Stimulated activated CD4-positive, alpha-beta T cell treated with anti-CD3 and anti-CD28 coated beads, Interleukin-15, amount 100 ng/mL, for 24 hours (primary cell): ENCODE measurements around the gene LMBRD1.
A peak's percentile ranks its signal among the peaks of the same experiment; 100 is the strongest.
"Not testable (repeated sequence)": the region's sequence is repeated elsewhere in the genome, so short reads cannot be mapped to it uniquely, and the experiment has no call there.

Source experiments
- DNase-seq: peaks from one replicate; pipeline ENCODE4 v3.0.0-alpha.2; 2020

LMBRD1 gene

GRCh38 chr6:69796642-69797390, at the start of gene LMBRD1:
Gene LMBRD1, minus strand, starts transcription at chr6:69797010. Its CDS starts 129 bp downstream, at chr6:69796881.
- peak; percentile 98 for DNase-seq

DNA sequence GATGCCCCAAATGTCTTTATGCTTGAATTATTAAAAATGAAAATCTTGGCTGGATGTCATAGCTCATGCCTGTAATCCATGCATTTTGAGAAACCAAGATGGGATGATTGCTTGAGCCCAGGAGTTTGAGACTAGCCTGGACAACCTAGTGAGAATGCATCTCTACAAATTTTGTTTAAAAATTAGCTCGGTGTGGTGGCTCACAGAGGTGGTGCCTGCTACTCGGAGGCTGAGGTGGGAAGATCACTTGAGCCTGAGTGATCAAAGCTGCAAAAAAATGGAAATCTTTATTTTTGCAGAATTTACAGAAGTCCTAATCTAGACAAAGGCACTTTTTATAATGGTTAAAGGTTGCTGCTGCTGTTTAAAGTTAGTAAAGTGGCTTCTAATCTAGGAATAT, 49.5 kb upstream of the LMBRD1 start:
- no peak for DNase-seq

DNA sequence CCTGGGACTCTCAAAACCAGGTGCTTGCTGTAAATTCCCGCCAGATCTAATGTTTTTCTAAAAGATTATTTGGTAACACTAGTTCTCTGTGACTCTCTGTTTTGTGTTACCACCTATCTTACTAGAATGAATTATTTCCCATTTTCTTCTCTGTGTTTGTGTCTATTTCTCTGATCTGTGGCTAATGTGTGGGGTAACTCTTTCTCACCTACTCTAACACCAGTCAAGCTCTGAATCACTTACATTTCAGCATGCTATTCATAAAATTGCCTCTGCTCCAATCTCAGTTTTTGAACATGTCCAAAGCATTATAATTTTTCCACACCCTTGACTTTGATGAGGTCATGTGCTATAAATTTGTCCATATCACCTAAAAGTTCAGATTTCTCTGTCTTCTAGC, 46.4 kb upstream of the LMBRD1 start:
- no peak for DNase-seq

DNA sequence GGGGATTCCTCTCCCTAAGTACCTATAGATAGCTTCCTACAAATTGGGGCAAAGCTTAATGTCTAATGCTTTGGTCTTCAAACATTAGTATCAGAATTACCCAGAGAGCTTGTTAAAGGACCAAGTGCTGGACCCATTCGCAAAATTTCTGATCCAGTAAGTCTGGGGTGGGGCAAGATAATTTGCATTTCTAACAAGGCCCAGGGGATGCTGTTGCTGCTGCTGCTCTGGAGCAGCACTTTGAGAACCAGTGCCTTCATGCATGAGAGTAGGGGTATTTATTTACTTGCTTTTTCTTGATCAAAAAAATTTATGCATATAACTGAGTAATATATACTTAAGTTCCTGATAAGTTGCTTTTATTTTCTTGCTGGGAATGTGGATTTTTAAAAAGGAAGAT, 45.1 kb upstream of the LMBRD1 start:
- DNase-seq, result no peak

DNA sequence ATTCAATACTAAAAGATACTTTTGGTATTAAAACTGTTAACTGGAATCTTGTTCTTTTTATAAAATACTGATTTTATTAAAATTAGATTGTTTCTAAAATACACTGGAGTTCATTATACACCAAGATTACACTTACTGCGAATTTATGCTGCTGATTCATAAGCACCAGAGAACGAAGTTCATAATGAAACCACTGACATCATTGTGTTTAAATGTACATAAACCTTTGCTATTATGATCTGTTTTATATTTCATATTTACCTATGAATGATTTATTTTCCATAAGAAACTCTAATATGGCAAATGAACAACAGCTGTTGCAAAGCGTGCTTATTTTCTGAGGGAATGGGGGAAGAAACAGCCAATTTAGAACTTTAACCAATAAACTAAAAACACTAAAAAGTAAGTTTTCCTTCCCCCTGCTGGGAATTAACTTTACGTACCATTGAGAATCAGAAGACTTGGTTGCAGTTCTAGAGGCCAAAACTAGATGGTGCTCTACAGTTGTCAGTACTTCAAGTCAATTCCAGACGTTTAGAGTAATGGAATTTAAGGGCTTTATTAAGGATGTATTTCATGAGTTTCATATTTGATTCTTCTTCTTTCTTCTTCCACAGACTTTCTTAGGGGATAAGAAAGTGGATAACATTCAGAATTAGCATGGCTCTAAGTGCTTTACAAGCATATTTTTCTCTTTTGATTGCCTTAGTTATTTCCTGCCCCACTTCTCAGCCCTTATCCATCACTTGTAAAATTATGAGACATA, 38.8 kb upstream of the LMBRD1 start:
- no peak for DNase-seq

DNA sequence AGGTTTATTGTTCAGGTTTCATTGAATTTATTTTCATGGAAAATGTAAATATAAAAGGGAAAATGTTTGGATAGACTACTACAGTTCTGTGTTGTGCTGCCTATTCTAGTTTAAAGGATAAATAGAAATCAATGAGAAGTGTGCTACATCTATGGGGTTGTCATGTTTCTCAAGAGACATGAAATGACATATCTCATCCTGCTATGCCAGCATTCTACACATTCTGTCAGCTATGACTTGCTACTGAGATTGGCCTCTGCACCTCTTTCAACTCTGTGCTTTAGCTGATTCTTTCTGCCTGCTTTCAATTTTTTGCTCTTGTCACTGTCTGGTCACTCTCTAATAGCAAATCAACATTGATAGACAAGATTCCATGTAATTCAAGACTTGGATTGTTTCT, 35.7 kb upstream of the LMBRD1 start:
- DNase-seq, result no peak

- no peak for DNase-seq
These were observed 30.6 kb upstream of the LMBRD1 start for GRCh38 chr6:69827276-69827893.

- DNase-seq, result no peak
These were observed 29.1 kb upstream of the LMBRD1 start for GRCh38 chr6:69825904-69826303.

GRCh38 chr6:69824355-69824754, 27.5 kb upstream of the LMBRD1 start:
- not testable (repeated sequence) for DNase-seq

DNA sequence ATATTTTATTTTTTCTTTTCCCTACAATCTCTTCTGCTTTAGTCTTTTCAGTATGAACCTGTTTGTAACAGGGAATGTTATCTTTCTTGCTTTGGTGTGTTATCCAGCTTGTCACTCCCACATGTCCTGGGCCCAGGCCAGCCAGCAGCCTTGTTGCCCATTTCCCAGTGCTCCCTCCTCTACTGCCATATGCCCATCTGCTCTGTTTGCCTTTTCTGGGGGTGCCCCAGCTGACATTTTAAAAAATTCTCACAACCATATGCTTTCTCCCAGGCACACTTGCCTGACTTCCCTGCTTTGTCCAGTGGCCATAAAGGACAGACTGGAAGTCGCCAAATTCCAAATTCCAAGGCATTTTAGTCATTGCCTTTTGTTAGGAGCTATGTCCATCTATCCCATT, 23.6 kb upstream of the LMBRD1 start:
- DNase-seq, result no peak

GRCh38 chr6:69820018-69820417, 23.2 kb upstream of the LMBRD1 start:
- no peak for DNase-seq

GRCh38 chr6:69819138-69819537, 22.3 kb upstream of the LMBRD1 start:
- DNase-seq, result no peak

DNA sequence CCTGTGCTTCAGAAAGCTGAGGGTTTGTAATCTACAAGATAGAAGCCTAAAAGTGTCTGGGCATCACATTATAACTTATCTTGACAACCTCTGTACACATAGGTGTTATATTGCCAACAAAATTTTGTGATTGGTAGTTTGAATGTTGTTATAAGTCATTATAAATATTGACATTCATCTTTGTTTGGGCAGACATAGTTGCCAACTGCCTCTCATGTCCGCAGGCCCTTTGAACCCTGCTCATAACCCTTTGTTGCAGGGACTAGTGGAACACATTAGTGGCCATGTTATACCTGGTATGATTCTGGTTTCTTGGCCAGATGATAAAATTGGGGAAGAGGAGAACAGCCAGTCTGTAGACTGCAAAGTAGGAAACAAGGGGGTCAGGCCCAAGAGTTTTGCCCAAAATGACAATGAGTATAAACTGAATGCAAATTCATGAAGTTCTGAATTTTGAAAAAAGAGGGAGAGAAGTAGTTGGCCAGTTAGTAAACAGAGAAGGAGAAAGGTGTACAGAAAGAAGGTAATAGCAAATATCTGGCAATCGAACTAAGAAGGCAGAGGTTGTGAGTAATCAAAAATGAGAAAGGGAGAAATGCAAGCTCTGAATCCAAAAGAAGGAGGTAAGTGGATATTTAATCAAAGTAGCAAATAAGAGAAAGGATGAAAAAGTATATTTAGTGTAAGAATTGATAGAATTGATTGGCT, 21.6 kb upstream of the LMBRD1 start:
- DNase-seq, result no peak

GRCh38 chr6:69817358-69817757, 20.5 kb upstream of the LMBRD1 start:
- no peak for DNase-seq

- DNase-seq, result no peak
These were observed 19.8 kb upstream of the LMBRD1 start for GRCh38 chr6:69816569-69816968.

DNA sequence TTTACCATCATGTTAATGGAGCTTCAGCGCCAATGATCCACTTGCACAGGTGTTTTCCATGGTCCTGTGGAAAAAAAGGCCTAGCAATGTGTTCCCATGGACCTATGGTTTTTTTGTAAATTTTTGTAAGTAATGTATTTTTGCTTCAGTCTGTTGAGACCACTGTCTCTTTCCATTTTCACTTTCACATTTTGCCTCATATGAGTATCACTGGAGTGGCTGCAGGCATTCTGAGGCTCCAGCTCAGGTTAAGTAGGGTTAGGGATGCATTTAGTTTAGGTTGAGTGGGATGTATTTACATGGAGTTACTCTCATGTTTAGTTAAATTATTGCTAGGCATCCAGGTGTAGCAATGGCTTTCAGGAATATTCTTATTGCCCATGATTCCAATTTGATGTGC, 19.2 kb upstream of the LMBRD1 start:
- DNase-seq, result peak; percentile 11

DNA sequence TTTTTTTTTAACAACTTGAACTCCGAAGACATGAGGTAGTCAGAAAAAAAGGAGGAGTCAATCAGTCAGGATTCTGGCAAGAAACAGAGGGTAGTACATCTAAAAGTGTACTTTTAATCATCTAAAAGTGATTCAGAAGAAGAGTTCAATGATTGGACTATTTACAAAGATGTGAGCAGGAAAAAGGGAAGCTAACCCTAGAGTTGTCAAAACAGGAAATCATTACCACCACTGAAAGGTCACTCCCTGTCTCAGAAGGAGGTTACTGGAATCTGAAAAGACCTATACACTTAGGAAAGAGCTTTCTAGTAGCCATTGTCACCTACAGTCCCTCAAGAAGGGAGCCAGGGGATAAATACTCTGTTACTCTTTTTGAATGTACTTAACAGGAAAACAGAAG, 16.7 kb upstream of the LMBRD1 start:
- no peak for DNase-seq

DNA sequence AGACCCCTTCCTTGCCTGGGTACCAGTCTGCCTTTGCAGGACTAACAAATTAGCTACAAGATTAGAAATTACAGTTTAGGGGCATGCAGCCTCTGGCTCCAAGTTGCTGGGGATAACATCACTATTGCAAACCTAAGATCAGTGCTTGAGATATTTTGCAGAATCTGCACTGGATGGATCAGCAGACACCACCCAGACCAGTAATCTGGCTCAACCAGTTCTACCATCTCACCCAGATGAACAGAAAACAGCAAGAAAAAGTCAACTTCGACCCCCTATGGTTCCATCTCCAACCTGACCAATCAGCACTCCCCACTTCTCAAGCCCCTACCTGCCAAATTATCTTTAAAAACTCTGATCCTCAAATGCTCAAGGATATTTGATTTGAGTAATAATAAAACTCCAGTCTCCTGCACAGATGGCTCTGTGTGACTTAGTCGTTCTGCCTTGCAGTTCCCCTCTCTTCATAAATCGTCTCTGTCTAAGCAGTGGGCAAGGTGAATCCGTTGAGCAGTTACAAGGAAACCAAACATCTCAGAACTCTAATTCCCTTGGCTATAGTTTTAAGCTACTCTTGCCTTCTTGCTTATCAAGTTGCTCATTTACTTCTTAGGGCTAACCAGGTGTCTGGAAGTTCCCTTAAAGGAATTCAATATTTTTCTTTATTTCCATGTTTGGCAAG, 16.1 kb upstream of the LMBRD1 start:
- DNase-seq, result no peak

DNA sequence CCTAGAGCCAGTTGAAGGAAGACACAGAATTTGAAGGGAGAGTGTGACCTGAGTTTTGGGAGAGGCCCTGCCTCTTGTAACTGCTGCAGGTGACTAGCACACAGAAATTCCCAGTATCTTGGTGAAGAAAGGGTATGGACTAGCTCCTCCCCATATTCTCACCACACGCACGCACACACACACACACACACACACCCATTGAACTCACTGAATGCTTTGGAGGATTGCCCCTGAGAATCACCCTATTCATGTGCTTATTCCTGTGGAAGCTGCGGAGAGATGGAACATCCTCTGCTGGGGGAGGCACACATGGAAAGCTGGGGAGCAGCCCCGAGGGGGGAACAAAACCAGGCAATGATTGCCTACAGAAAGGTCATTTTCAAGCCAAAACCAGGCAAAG, 6.2 kb upstream of the LMBRD1 start:
- DNase-seq, result no peak

GRCh38 chr6:69801711-69802110, 4.9 kb upstream of the LMBRD1 start:
- no peak for DNase-seq

- DNase-seq, result no peak
These were observed 4.4 kb upstream of the LMBRD1 start for GRCh38 chr6:69801225-69801624.

DNA sequence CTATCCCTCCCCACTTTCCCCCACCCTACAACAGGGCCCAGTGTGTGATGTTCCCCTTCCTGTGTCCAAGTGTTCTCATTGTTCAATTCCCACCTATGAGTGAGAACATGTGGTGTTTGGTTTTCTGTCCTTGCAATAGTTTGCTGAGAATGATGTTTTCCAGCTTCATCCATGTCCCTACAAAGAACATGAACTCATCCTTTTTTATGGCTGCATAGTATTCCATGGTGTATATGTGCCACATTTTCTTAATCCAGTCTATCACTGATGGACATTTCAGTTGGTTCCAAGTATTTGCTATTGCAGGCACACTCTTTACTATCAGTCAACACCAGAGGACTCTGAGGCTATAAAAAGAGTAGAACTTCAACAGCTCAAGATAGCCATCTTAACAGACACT, 2.0 kb upstream of the LMBRD1 start:
- DNase-seq, result not testable (repeated sequence)
